Gastrocnemius medialis (tissue), 4 donors: ENCODE data around the gene CACNA2D2. TPM values are rescaled to one million over a fixed set of nuclear protein-coding genes. Genes with fewer than 3 reads are reported as not detected.

Source experiments
- ATAC-seq, 2 donors: fragments of 150-250 bp; one replicate each; pipeline ENCODE4 v1.9.1; 2016
- DNase-seq, 2 donors: peaks; one replicate each; pipeline ENCODE4 v3.0.0-alpha.2; 2019
- H3K27ac ChIP-seq, 4 donors: fragments of 200-600 bp; sonication (generic); 1 replicate in 1 of 4; 2 replicates in 3 of 4; pipeline ENCODE4 v1.5.1; 2016 to 2018; ENCODE audit warnings: mild to moderate bottlenecking in 2 of 4, moderate library complexity in 1 of 4
- H3K27me3 ChIP-seq, 3 donors: fragments of 200-600 bp; sonication (generic) in 2 of 3; 1 replicate in 1 of 3; 2 replicates in 2 of 3; pipeline versions ENCODE4 v1.5.1 to v1.6.0; 2016 to 2019; ENCODE audit warnings: mild to moderate bottlenecking in 1 of 3, moderate library complexity in 1 of 3
- H3K36me3 ChIP-seq, 2 donors: fragments of 200-600 bp; sonication (generic) in 1 of 2; one replicate each; pipeline ENCODE4 v1.5.1; 2017 to 2018
- H3K4me1 ChIP-seq, 2 donors: fragments of 200-600 bp; sonication (generic) in 1 of 2; one replicate each; pipeline ENCODE4 v1.5.1; 2016 to 2017; ENCODE audit warnings: mild to moderate bottlenecking in 2 of 2
- H3K4me3 ChIP-seq, 4 donors: fragments of 200-600 bp; sonication (generic) in 3 of 4; 1 replicate in 1 of 4; 2 replicates in 3 of 4; pipeline ENCODE4 v1.5.1; 2016 to 2019; ENCODE audit warnings: mild to moderate bottlenecking in 2 of 4
- H3K9me3 ChIP-seq, 3 donors: fragments of 200-600 bp; sonication (generic) in 2 of 3; 1 replicate in 1 of 3; 2 replicates in 2 of 3; pipeline ENCODE4 v1.5.1; 2016 to 2019
- CTCF ChIP-seq, 5 experiments: fragments of 450-650 bp in 3 of 5; fragments of 200-600 bp in 2 of 5; sonication (generic) in 2 of 5; IDR thresholded peaks in 4 of 5; conservative IDR thresholded peaks in 1 of 5; 1 replicate in 4 of 5; 2 replicates in 1 of 5; pipeline ENCODE4 v1.5.1; 2016 to 2019; ENCODE audit warnings: antibody characterized with exemption in 5 of 5, mild to moderate bottlenecking in 3 of 5, moderate library complexity in 3 of 5
- POLR2A ChIP-seq, 2 donors: fragments of 450-650 bp; IDR thresholded peaks; one replicate each; pipeline ENCODE4 v1.6.1; 2017; ENCODE audit warnings: antibody characterized with exemption in 2 of 2, mild to moderate bottlenecking in 2 of 2, moderate library complexity in 2 of 2
- in situ Hi-C, 4 donors: fragments of 200-750 bp; cut with MboI; loops; one replicate each; pipeline versions ENCODE4 v1.15.0 to v1.8.0; 2017; ENCODE audit warnings: low sequenced_read_pairs in 4 of 4
- intact Hi-C: fragments of 100-400 bp; cut with DNase I; formaldehyde crosslinking; loops from one replicate; pipeline ENCODE4 v1.15.1; 2023; ENCODE audit warnings: low total_unique reads
- total RNA-seq, 4 donors: library from RNA; depleted of rRNA; stranded (reverse); fragments of >200 nt; gene quantifications; one replicate each; pipeline versions ENCODE4 v1.1.0 to v1.2.3, GENCODE V29; 2016

Gene CACNA2D2
- total RNA-seq, 4 donors from 2014 or later: 0.27 to 0.68 (median 0.45) TPM

- no peaks in the 10 kb centered on the region for H3K27me3 ChIP-seq
- peaks cover 50 to 53% of the 10 kb centered on the region in 2 donors for H3K4me1 ChIP-seq
- ATAC-seq (no peak), DNase-seq (no peak)
- in situ Hi-C loops: no loop called here
- H3K36me3 ChIP-seq: peaks cover 0 to 30% of the 10 kb centered on the region in 2 donors
- TF ChIP-seq POLR2A (IDR thresholded peaks at IDR 0.05) (no peak), CTCF (IDR thresholded peaks at IDR 0.05 in 4 of 5, conservative IDR thresholded peaks at IDR 0.05 in 1 of 5) (no peak)
- H3K9me3 ChIP-seq: no peaks in the 10 kb centered on the region
- H3K27ac ChIP-seq: peak overlapping the region; percentile 93 to 96 (median 95)
- peak overlapping the region in 3 of 4 donors; percentile 72 to 80 (median 78) for H3K4me3 ChIP-seq
- intact Hi-C loops: no loop called here
Observed at GRCh38 chr3:50323092-50323600, 180.3 kb downstream of the CACNA2D2 start.

- peaks cover 0 to 33% of the 10 kb centered on the region in 2 donors for H3K36me3 ChIP-seq
- DNase-seq (no peak), ATAC-seq (no peak)
- H3K4me1 ChIP-seq: peaks cover 56 to 57% of the 10 kb centered on the region in 2 donors
- no peaks in the 10 kb centered on the region for H3K27me3 ChIP-seq
- H3K4me3 ChIP-seq: peak within 1 kb of the TSS; percentile 72 to 85 (median 79)
- TF ChIP-seq CTCF (IDR thresholded peaks at IDR 0.05 in 4 of 5, conservative IDR thresholded peaks at IDR 0.05 in 1 of 5) (no peak), POLR2A (IDR thresholded peaks at IDR 0.05) (peak in 1 of 2 donors; percentile 27)
- intact Hi-C loops (no loop called here), in situ Hi-C loops (no loop called here)
- peak within 1 kb of the TSS; percentile 93 to 96 (median 95) for H3K27ac ChIP-seq
- H3K9me3 ChIP-seq: no peaks in the 10 kb centered on the region
Observed at GRCh38 chr3:50322386-50323091, 180.9 kb downstream of the CACNA2D2 start, which contains the start of gene HYAL2. TSS of gene HYAL2 (minus strand) at chr3:50322745. CDS start at chr3:50320489, 2,256 bp downstream.

- H3K4me1 ChIP-seq: peaks cover 56 to 57% of the 10 kb centered on the region in 2 donors
- no peaks in the 10 kb centered on the region for H3K9me3 ChIP-seq
- ATAC-seq (no peak), DNase-seq (no peak)
- peaks cover 0 to 33% of the 10 kb centered on the region in 2 donors for H3K36me3 ChIP-seq
- intact Hi-C loops: no loop called here
- peak overlapping the region; percentile 72 to 85 (median 79) for H3K4me3 ChIP-seq
- in situ Hi-C loops: no loop called here
- no peaks in the 10 kb centered on the region for H3K27me3 ChIP-seq
- peak overlapping the region; percentile 93 to 96 (median 95) for H3K27ac ChIP-seq
- TF ChIP-seq POLR2A (IDR thresholded peaks at IDR 0.05) (no peak), CTCF (IDR thresholded peaks at IDR 0.05 in 4 of 5, conservative IDR thresholded peaks at IDR 0.05 in 1 of 5) (no peak)
Observed at GRCh38 chr3:50322115-50322385, 181.4 kb downstream of the CACNA2D2 start.

- no peaks in the 10 kb centered on the region for H3K9me3 ChIP-seq
- peaks cover 0 to 32% of the 10 kb centered on the region in 2 donors for H3K36me3 ChIP-seq
- H3K27me3 ChIP-seq: no peaks in the 10 kb centered on the region
- H3K4me1 ChIP-seq: peaks cover 54 to 56% of the 10 kb centered on the region in 2 donors
- H3K27ac ChIP-seq: peak overlapping the region; percentile 93 to 96 (median 95)
- peak overlapping the region; percentile 72 to 85 (median 79) for H3K4me3 ChIP-seq
- ATAC-seq: peak; percentile 88
- in situ Hi-C loops: no loop called here
- DNase-seq: peak; percentile 82 to 88
- intact Hi-C loops: loop anchor here (1.0 to 2.0 kb wide), 2 partner anchors 16 to 21 kb away; no protein-coding TSS in a partner anchor
- TF ChIP-seq CTCF (IDR thresholded peaks at IDR 0.05 in 4 of 5, conservative IDR thresholded peaks at IDR 0.05 in 1 of 5): peak; percentile 44 to 71 (median 59)
- peak in 1 of 2 donors; percentile 75 for TF ChIP-seq POLR2A (IDR thresholded peaks at IDR 0.05)
Observed at GRCh38 chr3:50321336-50322114, 181.9 kb downstream of the CACNA2D2 start.
